GM21717 (cell line): Measurements from ENCODE around the gene SAMHD1.
A peak's percentile ranks its signal among the peaks of the same experiment; 100 is the strongest.
"Not testable (repeated sequence)": the region's sequence is repeated elsewhere in the genome, so short reads cannot be mapped to it uniquely, and the experiment has no call there.

ENCODE experiments used
- ATAC-seq: cut with Tn5 transposase; IDR thresholded peaks from one replicate; pipeline ENCODE4 v1.9.1; 2021; ENCODE audit warnings: mild to moderate bottlenecking, moderate library complexity; ENCODE audit not compliant: unreplicated experiment

SAMHD1 gene

DNA sequence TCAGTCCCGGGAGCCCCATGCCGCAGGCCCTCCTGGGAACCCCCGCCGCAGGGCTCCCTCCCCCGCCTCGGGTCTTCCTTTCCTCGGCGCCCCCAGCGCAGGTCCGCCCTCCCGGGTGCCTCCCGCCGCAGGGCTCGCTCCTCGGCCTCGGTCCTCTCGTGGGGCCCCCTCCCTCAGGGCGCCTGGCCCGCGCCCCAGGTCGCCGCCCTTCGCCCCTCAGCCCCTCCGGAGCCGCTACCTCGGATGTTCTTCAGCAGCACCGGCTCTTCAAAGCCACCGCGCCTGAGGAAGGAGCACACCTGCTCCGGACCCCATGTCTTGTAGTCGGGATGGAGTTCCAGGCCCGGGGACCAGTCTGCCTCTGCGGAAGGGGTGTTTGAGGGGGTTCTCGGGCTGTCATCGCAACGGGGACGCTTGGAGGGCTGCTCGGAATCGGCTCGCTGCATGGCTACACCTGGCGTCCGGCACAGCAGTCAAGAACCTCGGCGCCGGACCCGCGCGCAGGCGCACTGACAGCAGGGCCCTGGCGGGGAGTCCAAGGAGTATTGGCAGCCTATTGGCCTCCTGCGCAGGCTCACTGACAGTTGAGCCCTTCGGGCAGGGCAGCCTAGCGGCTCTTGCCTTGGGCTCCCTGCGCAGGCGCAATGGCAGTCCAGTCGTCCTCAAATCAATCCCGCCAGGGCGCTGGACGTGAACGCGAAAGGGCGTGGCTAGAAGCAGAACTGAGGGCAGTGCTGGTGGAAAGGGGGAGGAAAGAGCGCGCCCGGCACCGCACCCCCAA lies at the start of gene SAMHD1:
Gene SAMHD1, minus strand, starts transcription at position 511 of the 781 bp plus-strand sequence. Its CDS starts 65 bp downstream, at position 446.
- peak; percentile 83 for ATAC-seq

DNA sequence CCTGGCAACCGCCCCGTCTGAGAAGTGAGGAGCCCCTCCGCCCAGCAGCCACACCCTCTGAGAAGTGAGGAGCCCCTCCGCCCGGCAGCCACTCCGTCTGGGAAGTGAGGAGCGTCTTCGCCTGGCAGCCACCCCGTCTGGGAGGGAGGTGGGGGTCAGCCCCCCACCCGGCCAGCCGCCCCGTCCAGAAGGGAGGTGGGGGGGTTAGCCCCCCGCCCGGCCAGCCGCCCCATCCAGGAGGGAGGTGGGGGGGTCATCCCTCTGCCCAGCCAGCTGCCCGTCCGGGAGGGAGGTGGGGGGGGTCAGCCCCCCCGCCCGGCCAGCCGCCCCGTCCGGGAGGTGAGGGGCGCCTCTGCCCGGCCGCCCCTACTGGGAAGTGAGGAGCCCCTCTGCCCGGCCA lies 48.7 kb upstream of the SAMHD1 start:
- not testable (repeated sequence) for ATAC-seq

DNA sequence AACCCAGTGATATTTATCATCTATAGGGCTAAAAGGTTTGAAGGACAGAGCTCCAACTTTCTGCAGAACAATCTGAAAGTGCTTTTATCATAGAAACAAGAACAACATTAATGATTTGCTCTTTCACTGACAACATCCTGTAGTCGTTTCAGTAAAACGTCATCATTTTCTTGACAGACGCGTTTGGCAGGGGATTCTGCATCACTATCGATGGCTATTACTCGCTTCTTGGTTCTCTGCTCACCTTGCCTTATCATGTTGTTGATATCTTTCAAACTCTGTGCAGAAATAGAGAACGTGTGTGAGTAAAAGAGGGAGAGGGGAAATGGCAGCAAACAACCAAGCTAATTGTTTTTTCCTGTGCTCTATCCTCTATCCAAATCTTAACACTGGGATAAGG lies 47.1 kb upstream of the SAMHD1 start:
- no peak for ATAC-seq

DNA sequence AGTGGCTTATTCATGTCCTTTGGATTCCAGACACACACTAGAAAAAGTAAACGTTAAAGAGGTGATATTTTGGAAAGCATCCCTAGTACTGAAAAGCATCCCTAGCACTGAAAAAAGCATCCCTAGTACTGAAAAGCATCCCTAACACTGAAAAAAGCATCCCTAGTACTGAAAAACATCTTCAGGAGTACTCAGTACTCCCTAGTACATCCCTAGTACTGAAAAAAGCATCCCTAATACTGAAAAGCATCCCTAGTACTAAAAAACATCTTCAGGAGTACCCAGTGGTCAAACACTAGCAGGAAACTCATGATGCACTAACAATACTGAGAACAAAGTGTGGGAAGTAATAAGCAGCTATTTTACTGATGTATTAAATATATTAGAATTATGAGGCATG lies 45.6 kb upstream of the SAMHD1 start:
- ATAC-seq, result no peak

DNA sequence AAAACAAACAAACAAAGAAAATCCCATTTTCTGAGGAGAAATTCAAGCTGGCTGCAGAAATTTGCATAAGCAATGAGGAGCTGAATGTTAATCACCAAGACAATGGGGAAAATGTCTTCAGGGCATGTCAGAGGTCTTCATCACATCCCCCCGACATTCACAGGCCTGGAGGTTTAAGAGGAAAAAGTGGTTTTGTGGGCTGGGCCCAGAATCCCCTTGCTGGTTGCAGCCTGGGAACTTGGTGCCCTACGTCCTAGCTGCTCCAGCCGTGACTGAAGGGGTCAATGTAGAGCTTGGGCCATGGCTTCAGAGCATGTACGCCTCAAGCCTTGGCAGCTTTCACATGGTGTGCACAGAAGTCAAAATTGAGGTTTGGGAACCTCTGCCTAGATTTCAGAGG lies 42.7 kb upstream of the SAMHD1 start:
- not testable (repeated sequence) for ATAC-seq

DNA sequence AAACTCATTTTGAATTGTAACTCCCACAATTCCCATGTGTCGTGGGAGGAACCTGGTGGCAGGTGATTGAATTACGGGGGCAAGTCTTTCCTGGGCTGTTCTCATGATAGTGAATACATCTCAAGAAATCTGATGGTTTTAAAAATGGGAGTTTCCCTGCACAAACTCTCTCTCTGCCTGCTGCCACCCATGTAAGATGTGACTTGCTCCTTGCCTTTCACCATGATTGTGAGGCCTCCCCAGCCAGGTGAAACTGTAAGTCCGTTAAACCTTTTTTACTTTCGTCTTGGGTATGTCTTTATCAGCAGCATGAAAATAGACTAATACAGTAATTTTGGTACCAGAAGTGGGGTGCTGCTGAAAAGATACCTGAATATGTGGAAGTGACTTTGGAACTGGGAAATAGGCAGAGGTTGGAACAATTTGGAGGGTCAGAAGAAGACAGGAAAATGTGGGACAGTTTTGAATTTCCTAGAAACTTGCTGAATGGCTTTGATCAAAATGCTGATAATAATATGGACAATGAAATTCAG lies 41.4 kb upstream of the SAMHD1 start:
- ATAC-seq, result no peak

DNA sequence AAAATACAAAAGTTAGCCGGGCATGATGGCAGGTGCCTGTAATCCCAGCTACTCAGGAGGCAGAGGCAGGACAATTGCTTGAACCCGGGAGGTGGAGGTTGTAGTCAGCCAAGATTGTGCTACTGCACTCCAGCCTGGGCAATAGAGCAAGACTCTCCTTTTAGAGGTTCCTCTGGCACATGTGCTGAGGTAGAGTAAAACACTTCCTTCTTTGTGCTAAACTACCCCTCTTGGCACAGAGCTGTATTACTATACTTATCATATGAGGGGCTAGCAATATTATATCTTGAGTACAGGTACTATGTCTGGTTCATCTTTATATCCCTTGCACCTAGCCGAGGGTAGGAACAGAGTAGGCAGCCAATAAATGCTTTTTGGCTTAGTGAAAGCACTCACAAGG lies 40.2 kb upstream of the SAMHD1 start:
- no peak for ATAC-seq

DNA sequence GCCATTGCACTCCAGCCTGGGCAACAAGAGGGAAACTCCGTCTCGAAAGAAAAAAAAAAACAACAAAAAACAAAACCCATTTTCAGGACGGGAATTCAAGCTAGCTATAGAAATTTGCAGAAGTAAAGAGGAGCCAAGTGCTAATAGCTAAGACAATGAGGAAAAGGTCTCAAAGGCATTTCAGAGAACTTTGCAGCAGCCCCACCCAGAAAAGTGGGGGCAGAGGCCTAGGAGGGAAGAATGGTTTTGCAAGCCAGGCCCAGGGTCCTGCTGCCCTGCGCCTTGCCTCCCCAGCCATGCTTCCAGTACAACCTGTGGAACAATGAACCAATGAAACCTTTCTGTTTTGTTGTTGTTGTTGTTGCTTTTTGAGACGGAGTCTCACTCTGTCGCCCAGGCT lies 38.3 kb upstream of the SAMHD1 start:
- no peak for ATAC-seq

DNA sequence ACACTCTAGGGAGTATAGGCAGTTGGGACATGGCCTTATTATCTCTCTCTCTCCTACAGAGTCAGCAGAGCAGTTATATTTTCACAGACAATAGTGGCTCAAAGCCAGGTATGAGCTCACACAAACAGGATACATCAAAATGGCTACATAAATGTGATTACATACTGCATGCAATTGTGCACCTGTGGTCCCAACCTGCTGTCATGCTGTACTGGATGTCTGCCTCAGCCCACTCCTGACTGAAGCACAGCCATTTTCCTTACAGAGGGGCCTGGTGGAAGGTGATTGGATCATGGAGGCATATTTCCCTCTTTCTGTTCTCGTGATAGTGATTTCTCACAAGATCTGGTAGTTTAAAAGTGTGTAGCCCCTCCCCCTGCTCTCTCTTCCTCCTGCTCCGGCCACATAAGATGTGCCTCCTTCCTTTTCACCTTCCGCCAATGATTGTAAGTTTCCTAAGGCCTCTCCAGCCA lies 37.0 kb upstream of the SAMHD1 start:
- ATAC-seq, result no peak

DNA sequence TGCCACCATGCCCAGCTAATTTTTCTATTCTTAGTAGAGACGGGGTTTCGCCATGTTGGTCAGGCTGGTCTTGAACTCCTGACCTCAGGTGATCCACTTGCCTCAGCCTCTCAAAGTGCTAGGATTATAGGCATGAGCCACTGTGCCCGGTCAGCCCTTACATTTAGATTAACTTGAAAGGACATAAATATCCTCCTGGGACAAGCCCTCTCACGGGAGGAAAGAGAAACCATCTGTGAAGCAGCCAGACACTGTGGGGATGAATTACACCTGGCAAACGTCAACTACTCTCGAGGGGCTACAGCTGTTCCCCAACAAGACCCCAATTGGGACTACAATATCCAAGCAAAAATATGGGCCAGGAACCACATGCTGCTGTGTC lies 32.7 kb upstream of the SAMHD1 start:
- ATAC-seq, result no peak

DNA sequence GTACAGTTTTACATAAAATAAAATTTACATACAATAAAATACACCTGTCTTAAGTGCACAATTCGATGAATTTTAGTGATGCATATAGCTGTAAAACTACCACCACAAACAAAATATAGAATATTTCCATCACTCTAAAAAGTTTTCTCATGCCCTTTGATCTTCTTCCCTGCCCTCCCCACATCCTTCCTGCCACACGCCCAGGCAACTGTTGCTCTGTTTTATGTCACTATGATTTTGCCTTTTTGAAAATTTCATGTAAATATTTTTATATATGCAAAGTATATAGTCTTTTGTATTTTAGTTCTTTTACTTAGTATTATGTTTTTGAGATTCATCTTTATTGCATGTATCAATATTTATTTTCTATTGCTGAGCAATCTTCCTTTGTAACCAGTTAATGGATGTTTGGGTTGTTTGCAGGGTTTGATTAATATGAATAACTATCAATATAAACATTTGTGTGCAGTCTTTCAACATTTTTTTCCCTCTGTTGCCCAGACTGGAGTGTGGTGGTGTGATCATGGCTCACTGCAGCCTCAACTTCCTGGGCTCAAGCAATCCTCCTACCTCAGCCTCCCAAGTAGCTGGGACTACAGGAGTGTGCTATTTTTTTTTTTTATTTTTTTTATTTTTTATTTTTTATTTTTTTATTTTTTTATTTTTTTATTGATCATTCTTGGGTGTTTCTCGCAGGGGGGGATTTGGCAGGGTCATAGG lies 23.8 kb upstream of the SAMHD1 start:
- ATAC-seq, result no peak

DNA sequence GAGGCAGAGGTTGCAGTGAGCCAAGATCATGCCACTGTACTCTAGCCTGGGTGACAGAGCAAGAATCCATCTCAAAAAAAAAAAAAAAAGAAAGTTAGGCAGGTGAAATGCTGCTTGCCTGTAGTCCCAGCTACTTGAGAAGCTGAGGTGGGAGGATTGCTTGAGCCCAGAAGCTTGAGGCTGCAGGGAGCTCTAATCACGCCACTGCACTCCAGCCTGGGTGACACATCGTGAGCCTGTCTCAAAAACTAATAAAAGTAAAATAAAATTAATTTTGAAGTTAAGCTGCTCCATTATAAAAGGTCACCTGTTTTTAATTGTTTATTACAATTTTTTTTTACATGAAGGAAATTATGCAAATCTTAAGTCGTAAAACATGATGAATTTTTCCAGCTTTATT lies 23.2 kb upstream of the SAMHD1 start:
- ATAC-seq, result no peak

DNA sequence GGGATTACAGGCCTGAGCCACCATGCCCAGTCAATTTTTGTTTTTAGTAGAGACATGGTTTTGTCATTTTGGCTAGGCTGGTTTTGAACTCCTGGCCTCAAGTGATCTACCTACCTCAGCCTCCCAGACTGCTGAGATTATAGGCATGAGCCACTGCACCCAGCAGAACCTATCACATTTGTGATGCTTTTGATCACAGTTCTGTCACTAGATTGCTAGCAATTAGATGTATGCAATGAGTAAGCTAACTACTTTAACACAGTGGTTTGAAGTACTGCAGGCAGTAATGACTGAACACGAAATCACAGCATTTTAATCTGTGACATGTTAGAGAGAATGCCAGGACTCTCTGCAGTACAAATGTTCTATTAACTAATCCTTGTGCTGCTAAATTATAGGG lies 19.6 kb upstream of the SAMHD1 start:
- ATAC-seq, result no peak

DNA sequence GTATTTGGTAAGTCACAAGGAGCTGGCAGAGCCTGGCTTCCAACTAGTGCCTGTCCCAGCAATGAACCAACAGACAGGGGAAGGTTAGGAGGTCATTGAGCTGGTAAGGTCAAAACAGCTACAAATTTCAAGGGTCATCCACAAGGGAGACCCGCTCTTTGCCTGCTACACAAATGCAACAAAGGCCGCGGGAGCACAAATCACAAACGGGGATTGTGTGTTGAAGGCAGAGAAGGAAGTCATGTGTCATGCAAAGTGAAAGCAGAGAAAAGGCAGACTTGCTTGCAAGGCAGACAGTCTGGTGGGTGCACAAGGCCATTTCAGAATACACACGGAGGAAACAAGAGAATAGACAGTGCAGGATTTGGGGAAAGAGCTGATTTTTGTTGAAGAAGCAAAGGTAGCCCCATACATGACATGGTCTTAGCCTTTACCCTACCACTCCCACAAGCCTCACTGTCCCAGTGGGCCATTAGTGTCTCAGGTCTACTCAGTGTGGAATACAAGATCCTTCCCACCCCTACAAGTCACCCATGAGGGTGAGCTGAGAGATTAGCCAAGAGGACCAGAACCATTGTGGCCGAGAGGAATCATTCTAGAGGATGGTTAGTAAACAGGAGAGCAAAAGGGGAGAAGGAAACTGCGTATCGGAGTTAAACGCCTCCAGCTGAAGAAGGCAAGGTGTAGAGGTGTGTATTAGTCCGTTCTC lies 18.1 kb upstream of the SAMHD1 start:
- ATAC-seq, result no peak

DNA sequence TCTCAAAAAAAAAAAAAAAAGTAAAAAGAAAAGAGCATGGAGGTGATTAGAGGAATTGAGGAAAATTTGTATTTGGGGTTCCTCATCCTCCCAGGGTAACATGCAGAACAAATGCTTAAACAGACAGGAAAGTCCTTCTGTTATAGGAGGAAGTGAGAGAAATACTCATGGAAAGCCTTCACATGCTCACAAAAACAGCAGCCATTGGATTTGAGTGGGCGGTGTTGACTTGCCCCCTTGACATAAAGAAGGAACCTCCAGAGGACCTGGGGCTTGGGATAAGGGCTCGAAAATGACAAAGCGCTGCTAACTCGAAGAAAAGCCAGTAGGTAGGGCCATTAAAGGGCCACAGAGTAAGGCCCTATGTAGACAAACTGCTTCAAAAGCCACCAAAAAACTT lies 17.5 kb upstream of the SAMHD1 start:
- no peak for ATAC-seq

DNA sequence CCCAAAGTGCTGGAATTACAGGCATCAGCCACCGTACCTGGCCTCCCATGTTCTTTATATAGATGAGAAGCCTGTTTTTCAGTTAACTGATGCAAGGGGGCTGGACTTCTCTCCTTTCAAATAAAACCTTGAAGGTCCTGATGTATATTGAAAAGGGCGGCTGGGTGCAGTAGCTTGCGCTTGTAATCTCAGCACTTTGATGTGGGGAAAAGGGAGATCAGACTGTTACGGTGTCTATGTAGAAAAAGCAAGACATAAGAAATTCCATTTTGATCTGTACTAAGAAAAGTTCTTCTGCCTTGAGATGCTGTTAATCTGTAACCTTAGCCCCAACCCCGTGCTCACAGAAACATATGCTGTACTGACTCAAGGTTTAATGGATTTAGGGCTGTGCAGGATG lies 16.1 kb upstream of the SAMHD1 start:
- no peak for ATAC-seq

DNA sequence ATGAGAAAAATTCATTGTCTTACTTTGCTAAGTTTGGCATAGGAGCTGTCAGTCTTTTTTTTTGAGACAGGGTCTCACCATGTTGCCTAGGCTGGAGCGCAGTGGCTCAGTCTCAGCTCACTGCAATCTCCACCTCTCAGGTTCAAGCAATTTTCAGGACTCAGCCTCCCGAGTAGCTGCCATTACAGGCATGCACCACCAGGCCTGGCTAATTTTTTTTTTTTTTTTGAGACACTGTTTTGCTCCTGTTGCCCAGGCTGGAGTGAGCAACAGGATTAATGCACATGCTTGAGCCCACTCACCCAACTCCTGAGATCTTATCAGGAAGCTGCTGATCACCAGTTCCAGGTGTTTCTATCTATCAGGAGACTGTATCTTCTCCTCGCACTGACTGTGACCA lies 15.5 kb upstream of the SAMHD1 start:
- ATAC-seq, result not testable (repeated sequence)

DNA sequence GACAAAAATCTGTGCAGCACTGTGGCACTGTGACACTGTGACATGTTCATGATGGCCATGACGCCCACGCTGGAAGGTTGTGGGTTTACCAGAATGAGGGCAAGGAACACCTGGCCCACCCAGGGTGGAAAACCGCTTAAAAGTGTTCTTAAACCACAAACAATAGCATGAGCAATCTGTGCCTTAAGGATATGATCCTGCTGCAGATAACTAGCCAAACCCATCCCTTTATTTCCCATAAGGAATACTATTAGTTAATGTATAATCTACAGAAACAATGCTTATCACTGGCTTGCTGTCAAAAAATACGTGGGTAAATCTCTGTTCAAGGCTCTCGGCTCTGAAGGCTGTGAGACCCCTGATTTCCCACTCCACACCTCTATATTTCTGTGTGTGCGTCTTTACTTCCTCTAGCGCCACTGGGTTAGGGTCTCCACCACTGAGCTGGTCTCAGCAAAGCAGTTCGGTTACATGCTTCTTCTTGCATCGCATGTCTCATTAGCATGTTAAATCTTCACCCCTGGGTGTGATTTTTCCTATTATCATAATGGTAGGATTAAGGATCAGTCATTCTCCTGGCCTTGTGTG lies 10.9 kb upstream of the SAMHD1 start:
- ATAC-seq, result not testable (repeated sequence)

DNA sequence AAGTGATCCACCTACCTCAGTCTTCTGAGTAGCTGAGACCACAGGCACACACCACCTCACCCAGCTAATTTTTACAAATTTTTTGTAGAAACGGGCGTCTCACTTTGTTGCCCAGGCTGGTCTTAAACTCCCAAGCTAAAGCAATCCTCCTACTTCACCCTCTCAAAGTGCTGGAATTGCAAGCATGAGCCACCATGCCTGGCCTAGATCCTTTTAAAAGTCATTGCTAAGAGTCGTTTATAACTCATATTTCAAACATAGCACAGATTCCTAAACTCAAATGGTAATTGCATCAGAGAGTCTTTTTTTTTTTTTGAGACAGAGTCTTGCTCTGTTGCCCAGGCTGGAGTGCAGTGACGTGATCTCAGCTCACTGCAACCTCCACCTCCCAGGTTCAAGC lies 7.7 kb upstream of the SAMHD1 start:
- no peak for ATAC-seq

DNA sequence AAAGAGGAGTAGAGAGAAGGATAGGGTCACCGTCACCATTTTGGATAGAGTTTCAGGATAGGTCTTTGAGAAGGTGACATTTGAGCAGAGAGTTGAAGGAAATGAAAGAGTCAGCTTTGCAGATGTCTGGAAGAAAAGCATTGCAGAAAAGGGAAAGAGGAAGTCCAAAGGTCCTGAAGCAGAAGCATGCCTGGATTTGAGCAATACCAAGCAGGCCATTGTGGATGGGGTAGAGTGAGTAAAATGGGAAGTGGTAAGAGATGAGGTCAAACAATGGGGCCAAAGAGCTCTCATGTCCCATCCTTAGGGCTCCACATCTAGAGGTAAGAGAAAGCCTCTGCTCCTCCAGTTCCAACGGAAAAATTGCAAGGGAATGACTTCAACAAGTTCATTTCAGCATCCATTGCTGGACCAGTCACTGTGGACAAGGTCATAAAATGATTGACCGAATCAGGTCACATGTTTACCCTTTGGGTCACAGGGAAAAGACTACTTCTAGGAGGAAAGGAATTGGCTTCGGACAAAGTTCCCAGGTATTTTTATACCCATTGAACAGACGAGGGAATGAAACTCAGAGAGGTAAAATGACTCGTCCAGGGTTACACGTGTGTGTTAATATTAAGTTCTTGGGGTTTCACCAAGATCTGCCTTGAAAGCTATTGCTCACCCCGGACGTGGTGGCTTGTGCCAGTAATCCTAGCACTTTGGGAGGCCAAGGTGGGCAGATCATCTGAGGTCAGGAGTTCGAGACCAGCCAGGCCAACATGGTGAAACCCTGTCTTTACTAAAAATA lies 6.6 kb upstream of the SAMHD1 start:
- no peak for ATAC-seq
